Endometrial microvascular endothelial cells (primary cell): ENCODE results near the gene SYTL3. TPM values are rescaled to one million over a fixed set of nuclear protein-coding genes. Genes with fewer than 3 reads are reported as not detected.

ENCODE experiments used
- in situ Hi-C: cut with HindIII; loops from 2 replicates; pipeline ENCODE4 v1.10.0; 2017; ENCODE audit warnings: low sequenced_read_pairs, low pct_unique_long_range_greater_than_20kb; ENCODE audit errors: inconsistent ontology term
- total RNA-seq: library from RNA; depleted of rRNA; stranded (reverse); fragments of >200 nt; gene quantifications from one replicate; pipeline ENCODE4 v1.2.3, GENCODE V29; 2015; ENCODE audit errors: inconsistent ontology term

SYTL3 gene
- total RNA-seq, 1 donor from 2014 or later, result 7.3 TPM

- in situ Hi-C loops, result loop anchor here (25.0 kb wide), 1 partner anchor 255 kb away; no protein-coding TSS in a partner anchor
These were observed 57.4 kb downstream of the SYTL3 start for GRCh38 chr6:158707120-158707820.

- in situ Hi-C loops, result loop anchor here (25.0 kb wide), 1 partner anchor 254 kb away; no protein-coding TSS in a partner anchor
These were observed 58.0 kb downstream of the SYTL3 start for GRCh38 chr6:158707821-158708195.

GRCh38 chr6:158708239-158708638, 58.4 kb downstream of the SYTL3 start:
- in situ Hi-C loops, result loop anchor here (25.0 kb wide), 1 partner anchor 254 kb away; no protein-coding TSS in a partner anchor

GRCh38 chr6:158709809-158710208, 60.0 kb downstream of the SYTL3 start:
- in situ Hi-C loops, result loop anchor here (25.0 kb wide), 1 partner anchor 252 kb away; no protein-coding TSS in a partner anchor

DNA sequence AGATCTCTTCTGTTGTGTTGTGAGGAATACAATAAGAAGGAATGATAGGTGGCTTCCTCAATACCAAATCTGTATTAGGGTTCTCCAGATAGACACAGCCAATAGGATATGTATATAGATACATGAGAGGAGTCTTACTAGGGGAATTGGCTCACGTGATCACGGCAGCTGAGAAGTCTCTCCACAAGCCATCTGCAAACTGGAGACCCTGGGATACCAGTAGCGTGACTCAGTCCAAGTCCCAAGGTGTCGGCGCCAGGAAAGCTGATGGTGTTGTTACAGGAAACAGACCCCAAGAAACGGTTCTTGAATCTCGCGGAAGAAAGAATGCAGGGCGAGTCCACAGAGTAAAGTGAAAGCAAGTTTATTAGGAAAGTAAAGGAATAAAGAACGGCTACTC, 61.4 kb downstream of the SYTL3 start:
- in situ Hi-C loops, result loop anchor here (25.0 kb wide), 1 partner anchor 251 kb away; no protein-coding TSS in a partner anchor

- in situ Hi-C loops, result loop anchor here (25.0 kb wide), 1 partner anchor 249 kb away; no protein-coding TSS in a partner anchor
These were observed 63.6 kb downstream of the SYTL3 start for GRCh38 chr6:158713469-158713868.

DNA sequence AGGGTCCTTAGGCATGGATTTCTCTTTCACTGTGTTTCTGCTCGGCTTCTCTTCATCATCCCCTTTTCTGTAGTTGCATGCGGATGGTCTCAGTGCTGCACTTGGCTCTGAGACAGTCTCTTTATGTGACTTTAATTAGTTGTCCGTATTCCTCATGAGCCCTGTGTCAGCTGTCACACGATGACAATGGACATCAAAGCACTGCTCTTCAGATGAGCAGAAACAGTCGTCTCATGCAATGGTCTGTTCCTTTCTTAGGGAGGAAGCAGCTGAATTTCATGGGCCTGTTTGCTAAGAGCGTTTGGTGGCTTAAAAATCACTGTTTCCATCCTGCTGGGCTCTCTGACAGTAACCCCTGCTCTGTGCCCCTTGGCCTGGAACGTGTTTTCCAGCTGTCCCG, 64.9 kb downstream of the SYTL3 start:
- in situ Hi-C loops, result loop anchor here (25.0 kb wide), 1 partner anchor 248 kb away; no protein-coding TSS in a partner anchor

DNA sequence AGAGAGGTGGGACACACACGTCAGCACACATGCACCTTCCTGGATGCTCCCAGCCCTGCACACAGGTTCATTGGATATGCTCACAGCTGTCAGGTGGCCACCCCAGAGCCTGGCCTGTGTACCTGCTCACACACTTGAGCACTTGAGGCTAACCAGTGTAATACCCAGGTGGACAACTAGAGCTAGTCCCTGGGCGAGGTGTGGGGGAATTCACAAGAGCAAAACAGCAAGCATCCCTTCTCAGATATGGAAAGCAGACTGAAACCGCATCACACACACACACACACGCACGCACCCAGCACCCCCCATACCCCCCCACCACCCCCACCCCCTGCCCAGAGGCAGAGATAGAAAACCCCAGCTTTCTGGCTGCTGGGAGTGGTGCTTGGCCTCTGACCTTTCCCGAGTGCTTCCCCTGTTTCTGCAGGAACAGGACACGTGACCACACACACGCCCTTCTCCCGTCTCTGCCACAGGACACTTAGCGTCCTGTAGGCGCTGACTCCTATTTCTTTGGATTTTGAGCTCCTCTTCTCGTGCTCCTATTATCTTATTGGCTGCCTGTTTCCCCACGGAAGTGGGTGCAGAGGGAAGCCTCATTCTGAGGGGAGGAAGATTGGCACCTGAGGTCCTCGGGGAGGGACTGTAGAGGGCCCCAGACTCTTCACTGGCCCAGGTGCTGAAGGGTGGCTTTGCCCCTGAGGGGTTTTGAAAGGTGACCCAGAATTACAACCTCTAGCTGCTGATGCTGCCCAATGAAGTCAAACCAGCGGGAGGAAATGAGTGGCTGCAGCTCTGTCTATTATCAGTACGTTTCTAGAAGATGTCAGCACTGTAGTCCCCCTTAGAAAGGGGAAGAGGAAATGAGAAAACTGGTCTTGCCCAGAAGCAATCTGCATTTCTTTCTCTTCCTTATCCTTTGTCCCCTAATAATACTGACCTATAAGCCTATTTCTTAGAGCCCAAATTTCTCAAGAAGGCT, 65.8 kb downstream of the SYTL3 start:
- in situ Hi-C loops, result loop anchor here (25.0 kb wide), 1 partner anchor 247 kb away; no protein-coding TSS in a partner anchor

- in situ Hi-C loops, result loop anchor here (25.0 kb wide), 1 partner anchor 245 kb away; no protein-coding TSS in a partner anchor
These were observed 67.8 kb downstream of the SYTL3 start for GRCh38 chr6:158717341-158718330.

DNA sequence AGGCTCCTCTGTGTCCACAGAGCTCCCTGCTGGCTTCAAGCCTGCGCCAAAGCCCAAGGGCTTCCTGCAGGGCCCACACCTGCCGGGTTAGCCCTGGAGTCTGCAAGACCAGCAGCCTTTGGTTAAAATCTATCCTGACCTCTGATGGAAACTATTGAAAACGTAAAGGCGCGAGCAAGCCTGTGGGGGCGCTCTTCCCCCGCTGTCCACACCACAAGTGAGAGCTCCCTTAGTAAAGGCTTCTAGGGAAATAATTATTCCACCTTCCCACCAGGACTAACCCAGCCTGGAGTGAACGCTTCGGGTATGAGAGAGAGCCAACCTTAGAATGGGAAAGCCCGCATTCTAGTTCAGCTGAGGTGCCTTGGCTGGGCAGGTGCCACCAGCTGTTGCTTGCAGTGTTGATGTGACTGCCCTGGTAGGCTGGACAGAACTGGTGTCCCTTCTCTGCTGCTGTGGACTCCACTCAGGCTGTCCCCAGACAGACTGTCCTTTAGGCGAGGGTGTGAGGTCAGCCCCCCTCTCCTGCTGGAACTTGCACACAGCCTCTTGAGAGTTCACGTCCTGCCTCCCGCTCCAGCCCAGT, 68.7 kb downstream of the SYTL3 start:
- in situ Hi-C loops, result loop anchor here (25.0 kb wide), 1 partner anchor 244 kb away; no protein-coding TSS in a partner anchor

DNA sequence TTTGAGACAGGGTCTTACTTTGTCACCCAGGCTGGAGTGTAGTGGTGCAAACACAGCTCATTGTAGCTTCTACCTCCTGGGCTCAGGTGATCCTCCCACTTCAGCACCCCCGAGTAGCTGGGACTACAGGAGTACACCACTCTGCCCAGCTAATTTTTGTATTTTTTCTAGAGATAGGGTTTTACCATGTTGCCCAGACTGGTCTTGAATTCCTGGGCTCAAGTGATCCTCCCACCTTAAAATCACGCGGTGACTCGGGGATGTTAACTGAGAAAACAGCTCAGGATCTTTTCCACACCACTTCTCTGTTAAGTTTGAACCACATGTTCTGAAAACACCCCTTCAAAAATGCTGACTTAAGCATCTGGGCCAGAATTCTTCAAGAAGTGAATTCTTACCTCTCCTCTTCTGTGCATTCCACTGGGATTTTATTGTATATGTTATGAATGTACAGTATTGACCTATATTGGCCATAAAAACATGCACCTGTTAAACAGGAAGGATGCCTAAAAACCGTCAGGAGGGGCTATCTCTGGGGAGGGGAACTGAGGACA, 72.4 kb downstream of the SYTL3 start:
- in situ Hi-C loops, result loop anchor here (25.0 kb wide), 1 partner anchor 240 kb away; no protein-coding TSS in a partner anchor

- in situ Hi-C loops, result no loop called here
These were observed 75.8 kb downstream of the SYTL3 start for GRCh38 chr6:158725704-158726103.

DNA sequence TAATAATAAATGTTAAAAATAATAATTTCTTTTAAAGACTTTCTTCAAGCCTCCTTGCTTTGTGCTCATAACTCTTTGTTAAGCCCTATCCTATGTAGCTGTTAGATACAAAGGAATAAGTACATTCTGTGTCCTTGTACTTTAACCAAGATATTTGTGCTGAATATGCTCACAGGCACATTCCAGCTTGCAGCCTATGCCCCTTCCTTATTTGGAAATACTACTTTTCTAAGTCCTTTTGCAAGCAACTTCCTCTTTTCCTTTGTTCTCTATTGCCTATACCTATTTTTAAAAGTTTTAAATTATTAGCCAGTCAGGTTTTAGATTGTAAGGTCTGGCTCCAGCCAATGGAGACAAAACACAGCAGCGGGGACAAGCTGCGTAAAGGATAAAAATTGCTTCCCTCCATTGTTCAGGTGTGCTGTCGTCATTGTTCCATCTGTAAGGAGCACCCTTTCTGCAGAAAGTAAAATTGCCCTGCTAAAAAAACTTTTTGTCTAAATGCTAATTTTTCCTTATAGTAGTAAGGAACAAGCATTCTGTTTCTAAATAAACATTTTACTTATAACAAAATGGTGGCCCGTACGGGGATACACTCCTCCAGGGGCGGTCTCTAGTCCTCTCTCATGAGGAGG, 80.2 kb downstream of the SYTL3 start:
- in situ Hi-C loops, result no loop called here

DNA sequence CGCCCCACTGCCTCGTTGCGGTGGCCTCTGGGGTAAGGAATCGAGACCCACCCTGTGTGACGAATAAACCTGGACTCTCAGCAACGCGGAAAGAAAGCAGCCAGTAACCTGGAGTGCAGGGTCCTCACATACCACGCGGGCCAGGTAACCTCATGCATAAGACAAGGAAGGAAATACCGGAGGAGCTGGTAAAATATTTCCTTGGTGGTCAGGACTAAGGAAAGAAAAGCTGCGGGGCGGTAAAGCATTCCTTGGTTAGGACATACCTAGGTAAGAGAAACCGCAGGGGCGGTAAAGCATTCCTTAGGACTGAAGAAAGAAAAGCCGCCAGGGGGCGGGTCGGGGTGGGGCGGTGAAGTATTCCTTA, 80.7 kb downstream of the SYTL3 start:
- in situ Hi-C loops, result no loop called here

GRCh38 chr6:158735009-158735408, 85.2 kb downstream of the SYTL3 start:
- in situ Hi-C loops, result no loop called here

- in situ Hi-C loops, result no loop called here
These were observed 87.3 kb downstream of the SYTL3 start for GRCh38 chr6:158737082-158737709.
